ENCODE measurements around the gene ADARB1. TPM values are rescaled to one million over a fixed set of nuclear protein-coding genes. Genes with fewer than 3 reads are reported as not detected.

ADARB1 gene
- total and polyA plus RNA-seq, 2 experiments from 2014 or later: 9.4 to 14.0 TPM

GRCh38 chr21:45249626-45250025 is 175.2 kb downstream of the ADARB1 start:
- Histone ChIP-seq H3K9me3 (ENCODE audit: low read depth) (no peaks in the 10 kb centered on the region), H3K4me3 (no peak overlapping the region), H3K36me3 (no peaks in the 10 kb centered on the region), H3K27me3 (no peaks in the 10 kb centered on the region), H3K27ac (no peak overlapping the region), H3K4me1 (ENCODE audit: low read depth) (peaks cover 12% of the 10 kb centered on the region)
- no peak for DNase-seq (ENCODE audit: low read depth in 1 of 2, low spot score in 1 of 2)
- no peak for TF ChIP-seq CTCF (IDR thresholded peaks at IDR 0.05; ENCODE audit: low read depth, low read length)

GRCh38 chr21:45250272-45250671 is 175.9 kb downstream of the ADARB1 start:
- Histone ChIP-seq H3K27ac (no peak overlapping the region), H3K4me1 (ENCODE audit: low read depth) (peaks cover 12% of the 10 kb centered on the region), H3K4me3 (no peak overlapping the region), H3K9me3 (ENCODE audit: low read depth) (no peaks in the 10 kb centered on the region), H3K36me3 (no peaks in the 10 kb centered on the region), H3K27me3 (no peaks in the 10 kb centered on the region)
- TF ChIP-seq CTCF (IDR thresholded peaks at IDR 0.05; ENCODE audit: low read depth, low read length): no peak
- DNase-seq (ENCODE audit: low read depth in 1 of 2, low spot score in 1 of 2): no peak

- DNase-seq (ENCODE audit: low read depth in 1 of 2, low spot score in 1 of 2): no peak
- no peaks in the 10 kb centered on the region for H3K27me3 ChIP-seq
- no peak overlapping the region for H3K27ac ChIP-seq
- no peaks in the 10 kb centered on the region for H3K36me3 ChIP-seq
- no peak for TF ChIP-seq CTCF (IDR thresholded peaks at IDR 0.05; ENCODE audit: low read depth, low read length)
- H3K4me3 ChIP-seq: no peak overlapping the region
- H3K4me1 ChIP-seq (ENCODE audit: low read depth): peaks cover 12% of the 10 kb centered on the region
- H3K9me3 ChIP-seq (ENCODE audit: low read depth): no peaks in the 10 kb centered on the region
These were observed 176.7 kb downstream of the ADARB1 start for GRCh38 chr21:45250914-45251634.

GRCh38 chr21:45251635-45252447 is 177.5 kb downstream of the ADARB1 start:
- Histone ChIP-seq H3K27me3 (no peaks in the 10 kb centered on the region), H3K4me1 (ENCODE audit: low read depth) (peaks cover 20% of the 10 kb centered on the region), H3K4me3 (no peak overlapping the region), H3K27ac (no peak overlapping the region), H3K9me3 (ENCODE audit: low read depth) (no peaks in the 10 kb centered on the region), H3K36me3 (no peaks in the 10 kb centered on the region)
- no peak for DNase-seq (ENCODE audit: low read depth in 1 of 2, low spot score in 1 of 2)
- TF ChIP-seq CTCF (IDR thresholded peaks at IDR 0.05; ENCODE audit: low read depth, low read length): no peak

GRCh38 chr21:45252448-45252925 is 178.1 kb downstream of the ADARB1 start:
- Histone ChIP-seq H3K36me3 (no peaks in the 10 kb centered on the region), H3K4me1 (ENCODE audit: low read depth) (peaks cover 27% of the 10 kb centered on the region), H3K4me3 (no peak overlapping the region), H3K27ac (no peak overlapping the region), H3K27me3 (no peaks in the 10 kb centered on the region), H3K9me3 (ENCODE audit: low read depth) (no peaks in the 10 kb centered on the region)
- TF ChIP-seq CTCF (IDR thresholded peaks at IDR 0.05; ENCODE audit: low read depth, low read length): no peak
- no peak for DNase-seq (ENCODE audit: low read depth in 1 of 2, low spot score in 1 of 2)

Measured in cardiac muscle cell (in vitro differentiated cells and primary cell).